Inferior parietal cortex (tissue), 1 donor: ENCODE results near the gene INPP5F.

Source experiments
- DNase-seq: peaks from one replicate; pipeline ENCODE4 v3.0.0-alpha.2; 2016; ENCODE audit errors: extremely low spot score

The INPP5F gene

DNA sequence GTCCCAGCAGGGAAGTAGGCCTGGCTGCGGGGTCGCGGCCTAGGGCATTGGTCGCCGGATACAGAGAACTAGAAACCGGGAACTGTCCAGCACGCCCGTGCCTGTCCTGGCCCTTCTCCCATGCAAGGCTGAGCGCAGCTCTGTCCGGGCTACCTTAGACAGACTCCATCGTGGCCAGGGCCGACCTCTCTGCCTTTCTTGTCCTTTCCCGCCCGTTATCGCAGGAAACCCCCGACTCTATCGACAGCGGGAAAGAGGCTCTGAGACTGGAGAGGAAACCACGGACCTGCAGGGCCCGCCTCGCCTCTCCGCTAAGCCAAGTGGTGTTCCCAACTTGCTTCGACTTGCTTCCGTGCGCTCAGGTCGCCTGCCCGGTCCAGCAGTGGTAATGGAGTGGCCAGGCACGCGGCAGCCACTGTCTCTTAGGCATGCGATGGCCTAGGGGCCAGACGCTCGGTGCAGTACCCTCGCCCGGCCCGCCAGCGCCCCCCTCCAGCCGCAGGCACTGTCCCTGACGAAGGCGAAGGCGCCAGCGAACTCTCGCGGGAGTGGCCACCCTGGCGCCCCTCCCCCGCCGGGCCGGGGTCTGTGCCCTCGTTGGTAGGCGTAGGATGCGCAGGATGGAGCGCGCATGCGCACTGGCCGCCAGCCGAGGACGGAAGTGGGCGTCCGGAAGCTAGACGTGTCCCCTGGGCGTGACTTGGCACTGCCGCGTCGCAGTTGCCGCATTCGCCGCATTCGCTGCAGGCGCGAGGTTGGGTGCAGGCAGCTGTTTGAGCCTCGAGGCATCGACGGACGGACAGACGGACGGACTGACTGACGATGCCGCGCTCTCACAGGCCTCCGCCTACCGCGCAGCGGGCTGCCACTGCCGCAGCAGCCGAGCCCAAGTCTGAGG, 92.4 kb downstream of the INPP5F start:
- peak; percentile 42 for DNase-seq

DNA sequence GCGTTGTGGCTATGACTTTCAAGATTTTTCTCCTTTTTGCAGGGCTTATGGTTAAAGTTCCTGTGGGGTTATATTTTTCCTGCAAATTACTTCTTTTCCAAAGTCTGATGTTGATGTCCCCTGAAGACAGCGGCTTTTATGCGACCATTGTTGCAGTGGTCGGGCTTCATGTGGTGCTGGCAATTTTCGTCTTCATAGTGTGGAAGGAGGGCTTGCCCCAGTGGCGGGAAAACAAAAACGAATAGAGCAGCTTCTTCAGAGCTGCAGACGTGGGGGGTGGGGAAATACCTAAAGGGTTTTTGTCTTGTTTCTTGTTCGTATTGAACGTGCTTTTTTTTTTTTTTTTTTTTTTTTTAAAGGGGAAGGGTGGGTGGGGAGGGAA, 93.0 kb downstream of the INPP5F start:
- no peak for DNase-seq

DNA sequence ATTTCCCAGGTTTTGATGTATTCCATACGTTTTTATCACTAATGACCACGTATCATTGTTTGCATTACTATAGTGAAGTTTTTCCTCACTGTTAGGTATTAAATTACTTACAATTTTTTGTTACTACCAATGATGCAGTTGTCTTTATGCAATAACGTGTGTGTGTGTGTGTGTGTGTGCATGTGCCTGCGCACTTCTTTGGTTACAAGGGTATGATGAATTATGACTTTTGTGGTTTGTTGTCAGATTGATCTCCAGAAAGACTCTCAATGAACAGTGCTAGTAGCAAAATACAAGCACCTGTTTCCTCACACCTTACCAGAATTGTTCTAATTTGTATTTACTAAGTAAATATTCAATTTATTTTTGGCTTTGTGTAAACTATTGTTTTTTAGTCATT, 95.3 kb downstream of the INPP5F start:
- DNase-seq: no peak

- no peak for DNase-seq
These were observed 98.4 kb downstream of the INPP5F start for GRCh38 chr10:119824299-119824698.

DNA sequence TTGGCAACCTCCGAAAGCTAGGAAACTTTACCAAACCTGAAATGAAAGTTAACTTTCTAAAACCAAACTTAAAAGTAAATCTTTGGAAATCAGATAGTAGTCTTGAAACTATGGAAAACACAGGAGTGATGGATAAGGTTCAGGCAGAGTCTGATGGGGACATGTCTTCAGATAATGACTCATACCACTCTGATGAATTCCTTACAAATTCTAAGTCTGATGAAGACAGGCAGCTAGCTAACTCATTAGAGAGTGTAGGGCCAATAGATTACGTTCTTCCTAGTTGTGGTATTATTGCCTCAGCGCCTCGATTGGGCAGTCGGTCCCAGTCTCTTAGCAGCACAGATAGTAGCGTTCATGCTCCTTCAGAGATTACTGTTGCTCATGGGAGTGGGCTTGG, 100.9 kb downstream of the INPP5F start:
- DNase-seq: no peak

DNA sequence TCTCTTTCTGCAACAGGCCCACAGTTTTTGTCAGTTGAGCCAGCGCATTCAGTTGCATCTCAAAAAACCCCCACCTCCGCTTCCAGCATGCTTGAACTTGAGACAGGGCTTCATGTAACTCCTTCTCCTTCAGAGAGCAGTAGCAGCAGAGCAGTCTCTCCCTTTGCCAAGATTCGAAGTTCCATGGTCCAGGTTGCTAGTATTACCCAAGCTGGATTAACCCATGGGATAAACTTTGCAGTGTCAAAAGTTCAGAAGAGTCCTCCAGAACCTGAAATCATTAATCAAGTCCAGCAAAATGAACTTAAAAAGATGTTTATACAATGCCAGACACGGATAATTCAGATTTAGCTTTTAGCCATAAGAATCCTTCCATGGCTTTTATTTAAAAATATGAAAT, 101.6 kb downstream of the INPP5F start:
- DNase-seq: no peak

- DNase-seq: no peak
These were observed 103.6 kb downstream of the INPP5F start for GRCh38 chr10:119829429-119829828.

GRCh38 chr10:119830851-119831250, 105.0 kb downstream of the INPP5F start:
- DNase-seq: no peak

- peak; percentile 26 for DNase-seq
These were observed 105.8 kb downstream of the INPP5F start for GRCh38 chr10:119831656-119832055.

DNA sequence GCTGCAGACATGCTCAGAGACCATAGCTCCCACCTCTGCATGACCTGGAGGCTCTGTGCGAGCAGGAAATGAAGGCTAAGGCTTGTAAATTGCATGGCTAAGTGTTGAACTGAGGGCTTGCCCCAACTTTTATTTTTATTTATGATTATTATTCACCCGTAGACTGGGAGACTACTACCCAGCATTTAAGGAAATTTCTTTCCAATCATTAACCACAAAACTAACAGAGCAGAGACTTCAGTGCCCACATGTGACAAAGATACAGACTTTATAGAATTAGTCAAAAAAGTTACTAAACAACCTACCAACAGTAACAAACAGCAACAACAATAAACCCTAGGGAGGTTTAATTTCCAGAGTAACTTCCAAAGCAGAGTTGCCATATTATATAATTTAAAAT, 107.1 kb downstream of the INPP5F start:
- no peak for DNase-seq

DNA sequence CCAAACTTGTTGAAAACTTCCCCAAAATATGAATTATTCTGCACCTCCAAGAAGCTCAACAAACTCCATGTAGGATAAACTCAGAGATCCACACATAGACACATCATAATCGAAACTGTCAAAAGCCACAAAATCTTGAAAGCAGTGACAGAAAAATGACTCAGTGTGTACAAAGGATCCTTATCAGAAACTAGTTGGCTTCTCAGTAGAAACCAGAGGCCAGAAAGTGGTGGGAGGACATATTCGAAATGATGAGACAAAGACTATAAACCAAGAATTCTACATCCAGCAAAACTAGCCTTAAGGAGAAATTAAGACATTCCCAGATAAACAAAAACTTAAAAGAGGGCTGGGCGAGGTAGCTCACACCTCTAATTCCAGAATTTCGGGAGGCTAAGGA, 108.3 kb downstream of the INPP5F start:
- no peak for DNase-seq

DNA sequence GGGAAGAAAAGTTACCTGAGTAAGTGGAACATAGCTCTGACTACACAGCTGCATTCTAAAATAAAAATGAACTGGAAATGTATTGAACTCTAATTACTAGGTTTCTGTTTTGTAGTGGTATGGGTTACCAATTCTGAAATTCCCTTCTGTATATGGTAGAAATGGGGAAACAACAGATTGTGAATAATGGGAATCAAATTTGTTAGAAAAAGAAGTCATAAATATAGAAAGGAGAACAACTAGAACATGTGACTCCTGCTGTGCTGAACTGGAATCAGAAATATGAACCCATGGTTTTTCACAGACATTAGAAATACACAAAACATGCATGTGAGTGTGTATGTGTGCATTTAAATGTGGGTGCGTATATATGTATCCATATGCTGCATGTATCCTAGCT, 119.8 kb downstream of the INPP5F start:
- DNase-seq: no peak

DNA sequence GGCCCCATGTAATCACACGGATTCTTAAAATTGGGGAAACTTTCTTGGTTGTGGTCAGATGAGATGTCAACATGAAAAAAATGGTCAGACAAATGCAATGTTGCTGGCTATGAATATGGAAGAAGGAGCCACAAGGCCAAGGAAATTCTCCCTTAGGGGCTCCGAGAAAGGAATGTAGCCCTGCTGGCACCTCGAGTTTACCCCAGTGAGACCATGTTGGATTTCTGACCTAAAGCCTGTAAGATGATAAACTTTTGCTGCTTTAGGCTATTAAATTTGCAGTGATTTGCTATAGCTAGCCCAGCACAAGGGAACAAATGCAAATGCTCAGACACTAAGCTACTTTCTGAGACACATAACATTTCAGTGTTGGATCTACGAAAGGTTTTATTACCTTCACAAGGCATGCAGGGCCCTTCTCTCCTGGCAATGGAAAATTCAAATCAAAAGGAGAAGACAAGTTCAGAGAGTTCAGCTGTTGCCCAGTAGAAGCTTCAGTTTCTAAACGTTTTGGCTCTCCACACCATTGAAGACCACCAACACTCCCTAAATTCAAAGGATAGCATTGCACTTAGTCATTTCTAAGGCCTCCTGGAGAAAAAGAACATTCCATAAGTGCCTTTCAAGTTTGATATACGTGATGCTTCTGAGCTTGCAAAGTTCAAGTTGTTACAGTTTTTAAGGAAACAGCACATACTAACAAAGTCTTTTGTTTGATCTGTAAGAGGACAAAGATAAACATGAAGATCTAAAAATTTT, 123.4 kb downstream of the INPP5F start:
- DNase-seq: no peak

- DNase-seq: no peak
These were observed 124.1 kb downstream of the INPP5F start for GRCh38 chr10:119849944-119850343.

DNA sequence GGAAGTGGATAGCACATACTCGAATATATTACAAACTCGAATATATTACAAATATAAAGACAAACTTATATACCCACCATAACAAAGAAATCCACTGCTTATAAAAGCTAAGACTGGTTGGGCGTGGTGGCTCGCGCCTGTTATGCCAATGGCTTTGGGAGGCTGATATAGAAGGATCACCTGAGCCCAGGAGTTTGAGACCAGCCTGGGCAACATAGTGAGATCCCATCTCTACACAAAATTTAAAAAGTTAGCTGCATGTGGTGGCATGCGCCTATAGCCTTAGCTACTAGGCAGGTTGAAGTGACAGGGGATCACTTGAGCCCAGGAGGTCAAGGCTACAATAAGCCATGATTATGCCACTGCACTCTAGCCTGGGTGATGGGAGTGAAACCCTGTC, 126.4 kb downstream of the INPP5F start:
- no peak for DNase-seq

DNA sequence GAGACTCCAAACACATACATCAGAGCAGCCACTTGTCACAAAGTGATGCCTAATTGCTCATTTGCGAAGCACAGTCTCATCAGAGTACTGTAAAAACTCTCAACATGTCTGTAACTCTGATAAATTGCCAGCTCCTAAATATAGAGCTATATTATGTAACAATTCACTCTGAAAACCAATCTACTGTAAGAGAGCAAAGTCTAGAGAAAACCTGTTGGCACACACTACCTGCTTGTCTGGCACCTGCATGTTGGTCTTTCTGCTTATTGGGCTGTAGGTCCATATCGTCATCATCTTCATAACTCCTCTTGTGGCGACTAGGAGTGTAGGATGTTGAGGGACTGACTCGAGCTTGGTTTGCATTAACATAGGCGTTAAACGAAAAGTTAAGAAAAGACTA, 127.0 kb downstream of the INPP5F start:
- DNase-seq: no peak

GRCh38 chr10:119853574-119853973, 127.7 kb downstream of the INPP5F start:
- DNase-seq: no peak

DNA sequence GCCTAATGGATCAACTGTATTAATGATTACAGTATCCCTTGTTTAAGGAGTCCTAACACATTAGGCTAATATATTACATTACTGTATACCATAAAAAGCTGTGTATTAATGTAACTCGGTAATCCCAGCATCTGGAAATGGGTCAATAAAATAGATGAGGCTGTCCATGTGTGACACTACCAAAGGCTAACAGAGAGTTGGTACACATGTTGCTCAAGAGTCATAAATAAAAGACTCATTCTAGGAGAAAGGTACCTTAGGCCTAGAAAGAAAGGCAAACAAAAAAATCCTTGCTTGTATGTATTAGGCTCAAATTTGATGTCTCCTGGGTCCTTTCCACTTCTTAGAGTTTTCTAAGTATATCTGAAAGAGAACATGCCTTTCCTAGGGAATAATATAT, 132.2 kb downstream of the INPP5F start:
- no peak for DNase-seq

DNA sequence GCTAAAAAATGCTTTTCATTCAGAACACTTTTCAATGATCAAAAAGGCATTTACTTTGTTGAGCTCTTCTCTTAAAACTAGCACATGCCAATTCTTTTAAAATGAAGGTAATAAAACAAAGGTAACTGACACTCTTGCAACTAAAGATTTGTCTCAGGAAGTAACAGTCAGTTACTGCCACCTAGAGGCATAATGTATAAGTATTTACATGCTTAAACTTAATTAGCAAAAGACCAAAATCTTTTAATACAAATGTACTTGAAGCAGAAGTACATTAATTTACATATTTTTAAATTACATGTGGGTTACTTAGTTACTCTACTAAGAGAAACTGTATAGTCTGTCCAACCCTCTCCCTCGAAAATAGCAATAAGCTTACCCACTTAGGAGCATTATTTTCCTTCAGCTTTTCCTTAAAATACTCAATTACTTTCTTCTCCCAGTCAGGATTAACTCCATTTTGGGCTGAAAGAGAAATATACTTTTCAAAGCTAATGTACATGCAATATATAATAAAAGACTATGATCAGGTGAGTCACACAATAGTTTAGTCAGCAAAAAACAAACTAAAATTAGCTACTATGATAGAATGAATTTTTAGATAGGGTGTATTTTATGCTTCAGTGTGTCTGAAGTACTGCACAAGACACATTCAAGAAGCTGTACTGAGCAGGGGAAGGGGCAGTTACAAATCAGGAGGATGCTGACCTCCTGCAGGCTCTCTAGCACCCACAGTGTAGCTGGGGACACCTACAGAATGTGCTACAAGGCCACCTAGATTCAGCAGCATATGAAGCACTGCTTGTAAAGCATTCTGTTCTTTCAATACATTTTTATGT, 133.8 kb downstream of the INPP5F start:
- peak; percentile 72 for DNase-seq

- DNase-seq: no peak
These were observed 135.2 kb downstream of the INPP5F start for GRCh38 chr10:119860866-119861607.

DNA sequence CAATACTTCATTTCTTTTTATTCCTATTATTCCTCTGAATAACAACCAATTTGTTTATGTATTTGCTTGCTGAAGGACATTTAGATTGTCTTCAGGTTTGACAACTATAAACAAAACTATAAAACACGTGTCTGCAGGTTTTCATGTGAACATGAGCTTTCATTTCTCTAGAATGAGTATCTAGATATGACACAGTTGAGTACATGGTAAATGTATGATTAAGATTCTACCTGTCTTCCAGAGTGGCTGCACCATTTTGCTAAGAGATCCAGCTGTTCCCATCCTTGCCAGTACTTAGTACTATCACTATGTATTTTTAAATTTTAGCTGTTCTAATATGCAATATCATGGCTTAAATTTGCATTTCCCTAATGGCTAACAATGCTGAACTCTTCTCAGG, 136.7 kb downstream of the INPP5F start:
- DNase-seq: no peak
